HepG2 (cell line): Measurements from ENCODE around the gene RNU11. TPM values are rescaled to one million over a fixed set of nuclear protein-coding genes. Genes with fewer than 3 reads are reported as not detected.
A peak's percentile ranks its signal among the peaks of the same experiment; 100 is the strongest.

Source experiments
- AKNA ChIP-seq: sonication (generic); formaldehyde crosslinking; IDR thresholded peaks from 2 replicates; pipeline ENCODE4 v1.4.0; 2020; ENCODE audit warnings: missing genetic modification reagents, borderline replicate concordance
- ATF1 ChIP-seq: IDR thresholded peaks from 2 replicates; pipeline ENCODE4 v1.6.1; 2016; ENCODE audit warnings: mild to moderate bottlenecking, control low read depth
- CCAR2 ChIP-seq: fragments of 200-400 bp; formaldehyde crosslinking; optimal IDR thresholded peaks from 2 replicates; pipeline ENCODE3; 2018; ENCODE audit warnings: low read depth, mild to moderate bottlenecking, low read length, moderate library complexity
- CEBPB ChIP-seq: IDR thresholded peaks from 2 replicates; pipeline ENCODE4 v1.6.1; 2011; ENCODE audit warnings: low read depth, low read length, improper control_type of control experiment, borderline replicate concordance
- EEA1 ChIP-seq: sonication (generic); formaldehyde crosslinking; IDR thresholded peaks from 2 replicates; pipeline ENCODE4 v1.5.1; 2020; ENCODE audit warnings: mild to moderate bottlenecking, missing genetic modification reagents, borderline replicate concordance
- IRX3 ChIP-seq: sonication (generic); formaldehyde crosslinking; IDR thresholded peaks from 2 replicates; pipeline ENCODE4 v1.8.1; 2023; ENCODE audit warnings: mild to moderate bottlenecking, low read depth, missing genetic modification reagents, borderline replicate concordance
- KDM6A ChIP-seq: IDR thresholded peaks from 2 replicates; pipeline ENCODE4 v1.6.1; 2016; ENCODE audit warnings: low read depth
- KLF6 ChIP-seq: IDR thresholded peaks from 2 replicates; pipeline ENCODE4 v1.8.0; 2016; ENCODE audit warnings: missing biosample characterization, missing genetic modification reagents
- KMT2A ChIP-seq: sonication (generic); formaldehyde crosslinking; IDR thresholded peaks from 2 replicates; pipeline ENCODE4 v1.4.0; 2020; ENCODE audit warnings: missing genetic modification reagents
- MED13 ChIP-seq: sonication (generic); formaldehyde crosslinking; IDR thresholded peaks from 2 replicates; pipeline ENCODE4 v1.5.0; 2020; ENCODE audit warnings: missing genetic modification reagents
- MTF1 ChIP-seq: sonication (generic); formaldehyde crosslinking; IDR thresholded peaks from 2 replicates; pipeline ENCODE4 v1.5.0; 2020; ENCODE audit warnings: missing genetic modification reagents
- NCOR1 ChIP-seq: fragments of 200-600 bp; sonication (generic); IDR thresholded peaks from 2 replicates; pipeline ENCODE4 v1.7.0; 2017; ENCODE audit warnings: antibody characterized with exemption, low read length, borderline replicate concordance
- TOE1 ChIP-seq: sonication (generic); formaldehyde crosslinking; IDR thresholded peaks from 2 replicates; pipeline ENCODE4 v1.4.0; 2020; ENCODE audit warnings: mild to moderate bottlenecking, missing genetic modification reagents
- TP53 ChIP-seq: sonication (generic); formaldehyde crosslinking; conservative IDR thresholded peaks from 2 replicates; pipeline ENCODE4 v1.4.0; 2020; ENCODE audit warnings: missing genetic modification reagents
- ZFY ChIP-seq: sonication (generic); formaldehyde crosslinking; IDR thresholded peaks from 2 replicates; pipeline ENCODE4 v1.4.0; 2020; ENCODE audit warnings: missing genetic modification reagents
- ZNF136 ChIP-seq: sonication (generic); formaldehyde crosslinking; IDR thresholded peaks from 2 replicates; pipeline ENCODE4 v1.8.1; 2022; ENCODE audit warnings: low read depth, mild to moderate bottlenecking, moderate library complexity, missing genetic modification reagents
- ZNF253 ChIP-seq: sonication (generic); formaldehyde crosslinking; IDR thresholded peaks from 2 replicates; pipeline ENCODE4 v1.8.0; 2022; ENCODE audit warnings: mild to moderate bottlenecking, missing genetic modification reagents, borderline replicate concordance
- ZNF256 ChIP-seq: sonication (generic); formaldehyde crosslinking; conservative IDR thresholded peaks from 2 replicates; pipeline ENCODE4 v1.4.0; 2020; ENCODE audit warnings: missing genetic modification reagents
- ZNF281 ChIP-seq: sonication (generic); formaldehyde crosslinking; IDR thresholded peaks from 2 replicates; pipeline ENCODE4 v1.4.0; 2020; ENCODE audit warnings: missing genetic modification reagents, borderline replicate concordance
- ZNF501 ChIP-seq: sonication (generic); formaldehyde crosslinking; IDR thresholded peaks from 2 replicates; pipeline ENCODE4 v1.5.1; 2020; ENCODE audit warnings: mild to moderate bottlenecking, moderate library complexity, missing genetic modification reagents
- ZNF503 ChIP-seq: sonication (generic); formaldehyde crosslinking; IDR thresholded peaks from 2 replicates; pipeline ENCODE4 v1.4.0; 2020; ENCODE audit warnings: missing genetic modification reagents
- ZNF737 ChIP-seq: sonication (generic); formaldehyde crosslinking; IDR thresholded peaks from 2 replicates; pipeline ENCODE4 v1.5.0; 2020; ENCODE audit warnings: missing genetic modification reagents, mild to moderate bottlenecking, borderline replicate concordance
- ZNF746 ChIP-seq: sonication (generic); formaldehyde crosslinking; IDR thresholded peaks from 2 replicates; pipeline ENCODE4 v1.8.0; 2022; ENCODE audit warnings: mild to moderate bottlenecking, missing genetic modification reagents
- ZSCAN21 ChIP-seq: sonication (generic); formaldehyde crosslinking; IDR thresholded peaks from 2 replicates; pipeline ENCODE4 v1.8.0; 2022; ENCODE audit warnings: mild to moderate bottlenecking, missing genetic modification reagents, moderate library complexity, borderline replicate concordance
- polyA plus RNA-seq, 8 experiments: library from polyadenylated mRNA; depleted of rRNA in 3 of 8; stranded (reverse) in 7 of 8; unstranded in 1 of 8; fragments of >200 nt; fragmentation: Illumina TruSeq in 4 of 8; extraction: Trizol in 4 of 8; gene quantifications; 2 replicates each; pipeline versions ENCODE4 v1.2.1 to v1.2.3, GENCODE V29; 2011 to 2016; ENCODE audit warnings: low read depth in 4 of 8, missing spikeins in 1 of 8, mixed read lengths in 1 of 8; ENCODE audit not compliant: insufficient read depth in 1 of 8
- total RNA-seq, 5 experiments: library from RNA; depleted of rRNA; stranded (reverse); fragments of >200 nt; fragmentation: Illumina TruSeq; extraction: Trizol; gene quantifications; 2 replicates each; pipeline ENCODE4 v1.2.3, GENCODE V29; 2016; ENCODE audit warnings: low read depth in 1 of 5

Gene RNU11
- total and polyA plus RNA-seq, 2 of the 13 experiments (the other 11 are each of a cell fraction or from before 2014, with no cell fraction given): not detected

GRCh38 chr1:28646040-28646439, 2.4 kb upstream of the RNU11 start (continued):
- no peak for TF ChIP-seq ZNF253
- TF ChIP-seq MTF1 (CRISPR knock-in tag): no peak
- TF ChIP-seq ZNF256 (CRISPR knock-in tag): no peak
- TF ChIP-seq ZNF503: no peak
- TF ChIP-seq ZNF746 (CRISPR knock-in tag): no peak
- TF ChIP-seq ZNF501 (CRISPR knock-in tag): no peak
- no peak for TF ChIP-seq TP53
- TF ChIP-seq EEA1 (CRISPR knock-in tag): no peak
- TF ChIP-seq ATF1 (CRISPR knock-in tag): no peak
- TF ChIP-seq TOE1 (CRISPR knock-in tag): no peak
- TF ChIP-seq CCAR2: no peak
- no peak for TF ChIP-seq KDM6A (CRISPR knock-in tag)
- no peak for TF ChIP-seq KLF6 (CRISPR knock-in tag)
- TF ChIP-seq MED13 (CRISPR knock-in tag): no peak
- TF ChIP-seq ZNF737 (CRISPR knock-in tag): no peak
- no peak for TF ChIP-seq ZFY
- no peak for TF ChIP-seq KMT2A (CRISPR knock-in tag)
- no peak for TF ChIP-seq NCOR1
- TF ChIP-seq AKNA (CRISPR knock-in tag): no peak
- TF ChIP-seq CEBPB: peak; percentile 89
- TF ChIP-seq ZNF136: no peak
- TF ChIP-seq ZNF281 (CRISPR knock-in tag): 0 out of 2 replicates have a peak, but pooled peaks have one; percentile 21
- no peak for TF ChIP-seq IRX3 (CRISPR knock-in tag)
- TF ChIP-seq ZSCAN21: no peak
